CD4-positive, CD25-positive, alpha-beta regulatory T cell (primary cell): ENCODE results near the gene MGAT5B. TPM values are rescaled to one million over a fixed set of nuclear protein-coding genes. Genes with fewer than 3 reads are reported as not detected.
A peak's percentile ranks its signal among the peaks of the same experiment; 100 is the strongest.

Experiments
- ATAC-seq, 2 donors: fragments of 150-1000 bp; cut with Tn5 transposase; one replicate each; pipeline ENCODE4 v1.10.0; 2021; ENCODE audit warnings: low read depth in 2 of 2, moderate number of reproducible peaks in 2 of 2, moderate library complexity in 1 of 2
- DNase-seq, 3 donors: peaks; one replicate each; pipeline versions ENCODE4 v3.0.0 to v3.0.0-alpha.2; 2012 to 2022; ENCODE audit warnings: mixed read lengths in 1 of 3
- H3K27ac ChIP-seq: one replicate; pipeline ENCODE4 v1.7.0; 2013; ENCODE audit warnings: mild to moderate bottlenecking, low read length; ENCODE audit not compliant: insufficient read depth, poor library complexity, severe bottlenecking
- H3K27me3 ChIP-seq: one replicate; pipeline ENCODE4 v1.7.0; 2013; ENCODE audit warnings: low read length; ENCODE audit not compliant: control insufficient read depth, insufficient read depth
- H3K36me3 ChIP-seq: one replicate; pipeline ENCODE4 v1.7.0; 2013; ENCODE audit warnings: mild to moderate bottlenecking, low read length, moderate library complexity; ENCODE audit not compliant: control insufficient read depth, insufficient read depth
- H3K4me1 ChIP-seq: 2 replicates; pipeline ENCODE4 v1.7.0; 2013; ENCODE audit warnings: mild to moderate bottlenecking, low read length; ENCODE audit not compliant: insufficient read depth, control insufficient read depth, poor library complexity, severe bottlenecking
- H3K4me3 ChIP-seq: one replicate; pipeline ENCODE4 v1.7.0; 2013; ENCODE audit warnings: low read depth, mild to moderate bottlenecking, low read length, moderate library complexity
- H3K9me3 ChIP-seq, 2 experiments: 1 replicate in 1 of 2; 2 replicates in 1 of 2; pipeline ENCODE4 v1.7.0; 2013; ENCODE audit warnings: low read length in 2 of 2, mild to moderate bottlenecking in 1 of 2, moderate library complexity in 1 of 2; ENCODE audit not compliant: control insufficient read depth in 2 of 2
- H3K27ac Mint-ChIP-seq, 3 donors: one replicate each; pipeline ENCODE4 v1.8.0; 2020 to 2022; ENCODE audit warnings: mild to moderate bottlenecking in 3 of 3, mixed read lengths in 3 of 3, moderate library complexity in 2 of 3
- H3K27me3 Mint-ChIP-seq: one replicate; pipeline ENCODE4 v1.8.0; 2022; ENCODE audit warnings: mild to moderate bottlenecking, mixed read lengths
- H3K36me3 Mint-ChIP-seq: one replicate; pipeline ENCODE4 v1.8.0; 2020; ENCODE audit warnings: mixed read lengths
- H3K4me1 Mint-ChIP-seq, 4 donors: one replicate each; pipeline ENCODE4 v1.8.0; 2020 to 2022; ENCODE audit warnings: mixed read lengths in 4 of 4, mild to moderate bottlenecking in 1 of 4
- H3K4me3 Mint-ChIP-seq, 4 donors: one replicate each; pipeline ENCODE4 v1.8.0; 2020 to 2022; ENCODE audit warnings: mild to moderate bottlenecking in 4 of 4, mixed read lengths in 4 of 4, moderate library complexity in 3 of 4
- H3K9me3 Mint-ChIP-seq, 7 donors: one replicate each; pipeline ENCODE4 v1.8.0; 2020 to 2022; ENCODE audit warnings: mixed read lengths in 7 of 7, mild to moderate bottlenecking in 3 of 7, moderate library complexity in 2 of 7
- polyA plus RNA-seq, 4 donors: library from polyadenylated mRNA; unstranded; fragments of 300-500 nt; fragmentation: Illumina TruSeq; gene quantifications; one replicate each; pipeline ENCODE4 v1.2.3, GENCODE V29; 2021
- total RNA-seq: library from RNA; stranded (reverse); gene quantifications from one replicate; pipeline ENCODE4 v1.2.3, GENCODE V29; 2022

Gene MGAT5B
- total and polyA plus RNA-seq, 5 donors from 2014 or later, result not detected

GRCh38 chr17:76902476-76902875, 34.3 kb downstream of the MGAT5B start:
- no peak for ATAC-seq
- Histone ChIP-seq H3K9me3 (no peaks in the 10 kb centered on the region), H3K27me3 (no peaks in the 10 kb centered on the region), H3K4me1 (no peaks in the 10 kb centered on the region), H3K4me3 (no peak overlapping the region), H3K27ac (no peak overlapping the region), H3K36me3 (no peaks in the 10 kb centered on the region)
- H3K27ac Mint-ChIP-seq, result no peak overlapping the region
- H3K4me1 Mint-ChIP-seq, result no peaks in the 10 kb centered on the region
- H3K27me3 Mint-ChIP-seq, result peaks cover 7% of the 10 kb centered on the region
- H3K4me3 Mint-ChIP-seq, result no peak overlapping the region
- peaks cover 0 to 2% (median 0%) of the 10 kb centered on the region in 7 donors for H3K9me3 Mint-ChIP-seq
- no peak for DNase-seq
- no peaks in the 10 kb centered on the region for H3K36me3 Mint-ChIP-seq

- H3K27ac Mint-ChIP-seq, result peak overlapping the region in 1 of 3 donors; percentile 52
- Histone ChIP-seq H3K36me3 (no peaks in the 10 kb centered on the region), H3K9me3 (peaks cover 0 to 2% of the 10 kb centered on the region in 2 experiments), H3K27ac (no peak overlapping the region), H3K27me3 (no peaks in the 10 kb centered on the region), H3K4me1 (no peaks in the 10 kb centered on the region), H3K4me3 (no peak overlapping the region)
- peak overlapping the region in 1 of 4 donors; percentile 54 for H3K4me3 Mint-ChIP-seq
- peaks cover 7% of the 10 kb centered on the region for H3K27me3 Mint-ChIP-seq
- ATAC-seq, result no peak
- H3K36me3 Mint-ChIP-seq, result no peaks in the 10 kb centered on the region
- no peak for DNase-seq
- no peaks in the 10 kb centered on the region for H3K4me1 Mint-ChIP-seq
- peaks cover 0 to 6% (median 0%) of the 10 kb centered on the region in 7 donors for H3K9me3 Mint-ChIP-seq
These were observed 35.4 kb downstream of the MGAT5B start for GRCh38 chr17:76903631-76904030.

GRCh38 chr17:76904116-76904515, 35.9 kb downstream of the MGAT5B start:
- no peaks in the 10 kb centered on the region for H3K4me1 ChIP-seq
- ATAC-seq (no peak), DNase-seq (no peak)
- Mint-ChIP-seq H3K27me3 (peaks cover 7% of the 10 kb centered on the region), H3K9me3 (peaks cover 0 to 6% (median 0%) of the 10 kb centered on the region in 7 donors), H3K4me1 (no peaks in the 10 kb centered on the region), H3K4me3 (no peak overlapping the region), H3K36me3 (no peaks in the 10 kb centered on the region), H3K27ac (no peak overlapping the region)
- H3K27me3 ChIP-seq, result no peaks in the 10 kb centered on the region
- no peaks in the 10 kb centered on the region for H3K36me3 ChIP-seq
- H3K4me3 ChIP-seq, result no peak overlapping the region
- H3K27ac ChIP-seq, result no peak overlapping the region
- H3K9me3 ChIP-seq, result peaks cover 0 to 2% of the 10 kb centered on the region in 2 experiments

- Histone ChIP-seq H3K27ac (no peak overlapping the region), H3K36me3 (no peaks in the 10 kb centered on the region), H3K4me3 (no peak overlapping the region), H3K4me1 (no peaks in the 10 kb centered on the region), H3K27me3 (no peaks in the 10 kb centered on the region), H3K9me3 (peaks cover 0 to 2% of the 10 kb centered on the region in 2 experiments)
- Mint-ChIP-seq H3K36me3 (no peaks in the 10 kb centered on the region), H3K27me3 (peaks cover 4% of the 10 kb centered on the region), H3K27ac (no peak overlapping the region), H3K9me3 (peaks cover 0 to 6% (median 0%) of the 10 kb centered on the region in 7 donors), H3K4me1 (no peaks in the 10 kb centered on the region), H3K4me3 (no peak overlapping the region)
- ATAC-seq (no peak), DNase-seq (no peak)
These were observed 36.8 kb downstream of the MGAT5B start for GRCh38 chr17:76905036-76905435.

- Histone ChIP-seq H3K27me3 (no peaks in the 10 kb centered on the region), H3K27ac (no peak overlapping the region), H3K4me3 (no peak overlapping the region), H3K9me3 (peaks cover 0 to 2% of the 10 kb centered on the region in 2 experiments), H3K4me1 (no peaks in the 10 kb centered on the region), H3K36me3 (no peaks in the 10 kb centered on the region)
- H3K27ac Mint-ChIP-seq, result no peak overlapping the region
- no peaks in the 10 kb centered on the region for H3K4me1 Mint-ChIP-seq
- ATAC-seq (no peak), DNase-seq (no peak)
- no peak overlapping the region for H3K4me3 Mint-ChIP-seq
- peaks cover 4% of the 10 kb centered on the region for H3K27me3 Mint-ChIP-seq
- no peaks in the 10 kb centered on the region for H3K36me3 Mint-ChIP-seq
- H3K9me3 Mint-ChIP-seq, result peaks cover 0 to 6% (median 0%) of the 10 kb centered on the region in 7 donors
These were observed 37.6 kb downstream of the MGAT5B start for GRCh38 chr17:76905836-76906235.

GRCh38 chr17:76906463-76906862, 38.3 kb downstream of the MGAT5B start:
- Histone ChIP-seq H3K27ac (no peak overlapping the region), H3K4me3 (no peak overlapping the region), H3K27me3 (no peaks in the 10 kb centered on the region), H3K9me3 (peaks cover 0 to 2% of the 10 kb centered on the region in 2 experiments), H3K36me3 (no peaks in the 10 kb centered on the region), H3K4me1 (no peaks in the 10 kb centered on the region)
- H3K9me3 Mint-ChIP-seq, result peaks cover 0 to 6% (median 0%) of the 10 kb centered on the region in 7 donors
- no peaks in the 10 kb centered on the region for H3K36me3 Mint-ChIP-seq
- no peak overlapping the region for H3K4me3 Mint-ChIP-seq
- ATAC-seq (no peak), DNase-seq (no peak)
- peaks cover 4% of the 10 kb centered on the region for H3K27me3 Mint-ChIP-seq
- H3K4me1 Mint-ChIP-seq, result no peaks in the 10 kb centered on the region
- no peak overlapping the region for H3K27ac Mint-ChIP-seq

- no peaks in the 10 kb centered on the region for H3K4me1 Mint-ChIP-seq
- no peak overlapping the region for H3K4me3 Mint-ChIP-seq
- no peak overlapping the region for H3K4me3 ChIP-seq
- no peak for DNase-seq
- no peak for ATAC-seq
- H3K27me3 Mint-ChIP-seq, result peaks cover 4% of the 10 kb centered on the region
- no peaks in the 10 kb centered on the region for H3K4me1 ChIP-seq
- H3K9me3 ChIP-seq, result peaks cover 0 to 2% of the 10 kb centered on the region in 2 experiments
- peaks cover 0 to 6% (median 0%) of the 10 kb centered on the region in 7 donors for H3K9me3 Mint-ChIP-seq
- H3K27ac ChIP-seq, result no peak overlapping the region
- H3K27ac Mint-ChIP-seq, result no peak overlapping the region
- no peaks in the 10 kb centered on the region for H3K36me3 Mint-ChIP-seq
- H3K27me3 ChIP-seq, result no peaks in the 10 kb centered on the region
- no peaks in the 10 kb centered on the region for H3K36me3 ChIP-seq
These were observed 39.1 kb downstream of the MGAT5B start for GRCh38 chr17:76907352-76907751.

GRCh38 chr17:76909971-76910760, 42.0 kb downstream of the MGAT5B start:
- Mint-ChIP-seq H3K4me3 (no peak overlapping the region), H3K9me3 (peaks cover 0 to 6% (median 0%) of the 10 kb centered on the region in 7 donors), H3K4me1 (no peaks in the 10 kb centered on the region), H3K36me3 (no peaks in the 10 kb centered on the region), H3K27me3 (peaks cover 4% of the 10 kb centered on the region), H3K27ac (peak overlapping the region in 1 of 3 donors; percentile 20)
- H3K4me3 ChIP-seq, result no peak overlapping the region
- ATAC-seq (no peak), DNase-seq (peak in 1 of 3 donors; percentile 11)
- H3K4me1 ChIP-seq, result no peaks in the 10 kb centered on the region
- H3K27ac ChIP-seq, result no peak overlapping the region
- H3K27me3 ChIP-seq, result no peaks in the 10 kb centered on the region
- peaks cover 0 to 2% of the 10 kb centered on the region in 2 experiments for H3K9me3 ChIP-seq
- H3K36me3 ChIP-seq, result no peaks in the 10 kb centered on the region
